DMS 273 (cell line): ENCODE measurements around the gene FMO5.
"Not testable (repeated sequence)": the region's sequence is repeated elsewhere in the genome, so short reads cannot be mapped to it uniquely, and the experiment has no call there.

Source experiments
- DNase-seq: peaks from one replicate; lab custom pipeline; 2025; ENCODE audit not compliant: unreplicated experiment; lab: John Stamatoyannopoulos, UW

The FMO5 gene

DNA sequence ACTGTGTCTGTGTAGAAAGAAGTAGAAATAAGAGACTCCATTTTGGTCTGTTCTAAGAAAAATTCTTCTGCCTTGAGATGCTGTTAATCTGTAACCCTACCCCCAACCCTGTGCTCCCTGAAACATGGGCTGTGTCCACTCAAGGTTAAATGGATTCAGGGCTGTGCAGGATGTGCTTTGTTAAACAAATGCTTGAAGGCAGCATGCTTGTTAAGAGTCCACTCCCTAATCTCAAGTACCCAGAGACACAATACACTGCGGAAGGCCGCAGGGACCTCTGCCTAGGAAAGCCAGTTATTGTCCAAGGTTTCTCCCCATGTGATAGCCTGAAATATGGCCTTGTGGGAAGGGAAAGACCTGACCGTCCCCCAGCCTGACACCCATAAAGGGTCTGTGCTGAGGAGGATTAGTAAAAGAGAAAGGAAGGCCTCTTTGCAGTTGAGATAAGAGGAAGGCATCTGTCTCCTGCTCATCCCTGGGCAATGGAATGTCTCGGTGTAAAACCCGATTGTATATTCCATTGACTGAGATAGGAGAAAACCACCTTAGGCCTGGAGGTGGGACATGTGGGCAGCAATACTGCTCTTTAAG, 15.1 kb upstream of the FMO5 start:
- DNase-seq, result not testable (repeated sequence)

DNA sequence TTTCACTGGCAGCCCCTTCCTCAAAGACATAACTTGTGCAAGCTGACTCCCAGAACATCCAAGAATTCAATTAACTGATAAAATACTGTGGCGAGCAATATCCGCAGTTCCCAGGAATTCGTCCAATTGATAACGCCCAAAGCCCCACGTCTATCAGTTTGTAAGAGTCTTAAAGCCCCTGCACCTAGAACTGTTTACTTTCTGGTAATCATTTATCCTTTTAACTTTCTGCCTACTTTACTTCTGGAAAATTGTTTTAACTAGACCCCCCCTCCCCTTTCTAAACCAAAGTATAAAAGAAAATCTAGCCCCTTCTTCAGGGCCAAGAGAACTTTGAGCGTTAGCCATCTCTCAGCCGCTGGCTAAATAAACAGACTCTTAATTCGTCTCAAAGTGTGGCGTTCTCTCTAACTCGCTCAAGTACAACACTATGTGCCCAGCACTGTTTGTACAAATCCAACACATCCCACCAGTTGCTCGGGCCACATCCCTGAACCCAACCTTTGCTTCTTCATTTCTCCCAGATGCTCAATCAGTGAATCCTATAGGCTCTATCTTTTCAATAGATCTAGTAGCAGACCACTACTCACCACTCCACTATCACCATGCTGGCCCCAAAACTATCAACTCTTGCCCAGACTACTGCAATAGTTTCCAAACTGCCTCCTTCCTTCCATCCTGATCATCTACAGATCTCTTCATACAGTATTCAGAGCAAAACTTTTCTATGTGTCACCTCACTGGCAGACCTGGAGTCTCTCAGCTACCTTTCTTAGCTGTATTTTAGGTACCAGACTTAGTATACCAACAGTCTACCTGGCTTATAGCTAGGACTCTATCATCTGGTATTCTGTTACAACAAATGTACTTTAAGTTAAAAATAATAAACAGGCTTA, 14.0 kb upstream of the FMO5 start:
- no peak for DNase-seq

DNA sequence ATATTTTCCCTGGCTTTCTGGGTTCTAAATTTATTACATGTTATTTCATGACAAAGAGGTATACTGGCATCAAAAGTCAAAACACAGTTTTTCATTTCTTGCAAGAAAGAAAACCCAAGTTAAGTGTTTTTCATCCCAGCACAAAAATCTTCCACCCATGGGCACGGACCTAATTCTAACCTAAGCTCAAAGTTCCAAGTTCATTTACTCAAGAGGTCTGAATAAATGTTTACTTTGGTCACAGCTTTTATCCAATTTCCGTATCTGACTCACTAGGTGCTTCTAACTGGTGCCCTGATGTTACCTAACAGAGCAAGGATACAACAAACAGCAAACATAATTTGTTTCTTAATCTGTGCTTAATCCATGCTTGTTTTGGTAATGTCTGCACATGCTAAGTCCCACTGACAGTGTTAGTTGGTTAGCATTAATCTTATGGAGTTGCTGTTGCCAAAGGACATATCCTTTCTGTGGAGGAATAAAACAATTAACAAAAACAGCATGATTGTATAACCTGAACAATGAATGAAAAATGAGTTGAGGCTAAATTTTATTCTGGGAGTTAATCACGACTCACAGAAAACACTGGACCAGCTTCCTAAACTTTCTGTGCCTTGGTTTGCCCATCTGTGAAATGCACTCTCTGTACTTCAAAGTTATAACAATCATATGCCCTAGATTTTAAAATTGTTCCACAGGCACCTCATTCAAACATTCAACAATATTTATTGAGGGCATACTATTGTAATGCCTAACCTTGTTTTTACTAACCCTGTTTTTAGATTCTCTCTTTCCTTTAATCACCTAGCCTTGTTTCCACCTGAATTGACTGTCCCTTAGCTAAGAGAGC, 13.1 kb upstream of the FMO5 start:
- DNase-seq, result no peak

DNA sequence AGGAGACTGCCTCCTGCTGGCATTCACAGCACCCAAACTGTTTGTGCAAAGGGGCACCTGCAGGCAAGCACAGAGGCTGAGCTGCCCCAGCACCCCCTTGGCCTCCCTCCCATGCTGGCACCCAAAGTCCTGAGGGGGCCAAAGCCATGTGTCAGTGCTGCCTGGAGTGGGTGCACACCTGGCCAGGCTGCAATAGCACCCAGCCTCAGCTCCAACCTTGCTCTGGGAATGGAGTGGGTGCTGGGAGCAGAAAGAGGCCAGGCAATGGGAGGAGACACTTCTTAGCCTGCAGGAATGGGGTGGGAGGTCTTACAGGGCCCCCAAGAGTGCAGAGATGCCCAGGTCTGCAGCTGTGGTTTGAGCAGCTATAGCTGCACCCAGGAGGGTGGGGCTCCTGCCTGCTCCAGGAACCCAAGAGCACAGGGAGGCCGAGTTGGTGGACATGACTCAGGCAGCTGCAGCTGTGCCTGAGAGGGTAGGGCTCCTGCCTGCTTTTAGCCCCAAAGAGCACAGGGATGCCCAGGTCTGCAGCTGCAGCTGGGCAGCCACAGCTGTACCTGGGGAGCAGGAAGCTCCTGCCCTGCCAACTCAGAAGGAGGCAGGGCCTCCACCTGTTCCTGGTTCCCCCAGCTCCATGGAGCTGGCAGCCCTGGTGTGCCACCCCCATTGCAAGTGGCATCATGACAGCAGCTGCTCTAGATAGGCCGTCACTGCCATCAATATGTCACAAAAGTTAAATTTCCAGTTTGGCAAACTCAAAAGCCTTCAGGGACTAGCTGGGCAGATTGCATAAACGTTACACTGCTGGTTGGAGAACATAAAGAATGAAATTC, 12.0 kb upstream of the FMO5 start:
- DNase-seq, result no peak

DNA sequence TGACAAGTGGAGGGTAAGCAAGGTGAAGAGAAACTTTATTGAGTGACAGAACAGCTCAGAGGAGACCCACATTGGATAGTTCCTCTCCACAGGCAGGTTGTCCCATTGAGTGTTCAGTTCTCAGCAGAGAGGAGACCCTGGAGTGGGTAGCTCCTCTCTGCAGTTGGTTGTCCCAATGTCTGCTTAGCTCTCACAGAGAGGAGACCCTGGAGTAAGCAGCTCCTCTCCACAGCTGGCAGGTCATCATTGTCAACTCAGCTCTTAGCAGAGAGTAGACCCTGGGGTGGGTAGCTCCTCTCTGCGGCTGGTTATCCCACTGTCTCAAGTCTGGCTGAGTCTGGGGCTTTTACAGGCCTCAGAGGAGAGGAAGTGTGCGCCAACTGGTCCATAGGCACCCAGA, 11.3 kb upstream of the FMO5 start:
- DNase-seq, result no peak

GRCh38 chr1:147235822-147236221, 10.7 kb upstream of the FMO5 start:
- no peak for DNase-seq

DNA sequence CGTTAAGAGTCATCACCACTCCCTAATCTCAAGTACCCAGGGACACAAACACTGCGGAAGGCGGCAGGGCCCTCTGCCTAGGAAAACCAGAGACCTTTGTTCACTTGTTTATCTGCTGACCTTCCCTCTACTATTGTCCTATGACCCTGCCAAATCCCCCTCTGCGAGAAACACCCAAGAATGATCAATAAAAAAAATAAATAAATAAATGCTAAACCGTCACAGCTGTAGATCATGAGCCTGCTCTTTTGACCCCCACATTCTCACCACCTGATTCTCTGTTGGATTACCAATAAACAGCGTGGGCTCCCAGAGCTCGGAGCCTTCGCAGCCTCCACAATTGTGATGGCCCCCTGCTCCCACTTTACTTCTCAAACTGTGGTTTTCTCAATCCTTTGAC, 8.8 kb upstream of the FMO5 start:
- DNase-seq, result not testable (repeated sequence)

- DNase-seq, result not testable (repeated sequence)
These were observed 5.9 kb upstream of the FMO5 start for GRCh38 chr1:147231032-147231431.

DNA sequence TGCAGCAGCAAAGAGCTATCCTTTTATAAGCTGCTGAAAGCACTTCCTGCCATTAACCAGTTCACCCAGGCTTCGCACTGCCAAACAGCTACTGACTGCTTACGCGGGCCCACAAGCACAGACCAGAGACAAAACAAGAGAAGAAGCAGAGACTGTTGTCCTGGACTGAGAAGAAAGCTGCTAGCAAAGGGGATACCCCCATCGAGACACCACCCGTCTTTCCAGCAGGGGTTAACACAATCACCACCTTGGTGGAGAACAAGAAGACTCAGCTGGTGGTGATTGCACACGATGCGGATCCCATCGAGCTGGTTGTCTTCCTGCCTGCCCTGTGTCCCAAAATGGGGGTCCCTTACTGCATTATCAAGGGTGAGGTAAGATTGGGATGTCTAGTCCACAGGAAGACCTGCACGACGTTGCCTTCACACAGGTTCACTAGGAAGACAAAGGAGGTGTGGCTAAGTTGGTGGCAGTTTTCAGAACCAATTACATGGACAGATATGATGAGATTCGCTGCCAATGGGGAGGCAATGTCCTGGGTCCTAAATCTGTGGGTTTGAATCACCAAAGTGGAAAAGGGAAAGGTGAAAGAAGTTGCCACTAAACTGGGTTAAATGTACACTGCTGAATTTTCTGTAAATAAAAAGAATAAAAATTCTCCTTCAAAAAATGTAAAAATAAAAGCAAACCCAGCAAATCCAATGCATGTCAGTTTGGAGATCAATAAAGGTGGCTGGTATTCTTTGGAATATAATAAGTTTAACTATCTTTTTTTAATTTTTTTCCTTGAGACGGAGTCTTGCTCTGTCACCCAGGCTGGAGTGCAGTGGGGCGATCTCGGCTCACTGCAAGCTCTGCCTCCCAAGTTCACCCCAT, 1.2 kb downstream of the FMO5 start:
- no peak for DNase-seq

GRCh38 chr1:147218606-147219005, 6.5 kb downstream of the FMO5 start:
- DNase-seq, result no peak

DNA sequence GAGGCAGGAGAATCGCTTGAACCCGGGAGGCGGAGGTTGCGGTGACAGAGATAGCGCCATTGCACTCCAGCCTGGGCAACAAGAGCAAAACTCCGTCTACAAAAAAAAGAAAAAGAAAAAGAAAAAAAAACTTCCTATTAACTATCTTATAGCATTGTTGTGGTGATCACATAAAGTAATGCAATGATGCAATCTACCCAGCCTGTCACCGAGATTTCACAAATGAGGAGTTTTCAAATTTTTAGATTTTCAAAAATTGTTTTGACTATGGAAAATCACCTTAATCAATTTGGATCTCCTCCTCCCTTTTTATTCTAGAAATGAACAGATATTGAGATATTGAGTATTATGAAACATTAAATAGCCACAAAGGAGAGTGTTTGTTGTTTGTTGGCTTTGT, 8.0 kb downstream of the FMO5 start:
- no peak for DNase-seq

- DNase-seq, result no peak
These were observed 9.0 kb downstream of the FMO5 start for GRCh38 chr1:147216124-147216523.

GRCh38 chr1:147215540-147215916, 9.6 kb downstream of the FMO5 start:
- no peak for DNase-seq

GRCh38 chr1:147214842-147215539, 10.1 kb downstream of the FMO5 start:
- peak; percentile 4 for DNase-seq

DNA sequence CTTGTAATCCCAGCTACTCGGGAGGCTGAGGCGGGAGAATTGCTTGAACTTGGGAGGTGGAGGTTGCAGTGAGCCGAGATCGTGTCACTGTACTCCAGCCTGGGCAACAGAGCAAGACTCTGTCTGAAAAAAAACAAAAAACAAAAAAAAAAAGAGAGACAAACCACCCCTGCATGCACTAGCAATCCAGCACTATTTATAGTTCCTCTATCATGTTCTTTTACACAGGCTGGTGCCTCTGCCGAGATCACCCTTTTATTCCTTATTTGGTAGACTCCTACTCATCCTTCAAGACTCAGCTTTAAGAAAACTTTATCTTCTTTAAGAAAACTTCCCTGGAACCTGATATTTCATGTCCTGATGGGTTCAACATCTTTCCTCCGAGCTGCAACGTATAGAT, 10.8 kb downstream of the FMO5 start:
- DNase-seq, result no peak

GRCh38 chr1:147213271-147213670, 11.9 kb downstream of the FMO5 start:
- DNase-seq, result no peak

DNA sequence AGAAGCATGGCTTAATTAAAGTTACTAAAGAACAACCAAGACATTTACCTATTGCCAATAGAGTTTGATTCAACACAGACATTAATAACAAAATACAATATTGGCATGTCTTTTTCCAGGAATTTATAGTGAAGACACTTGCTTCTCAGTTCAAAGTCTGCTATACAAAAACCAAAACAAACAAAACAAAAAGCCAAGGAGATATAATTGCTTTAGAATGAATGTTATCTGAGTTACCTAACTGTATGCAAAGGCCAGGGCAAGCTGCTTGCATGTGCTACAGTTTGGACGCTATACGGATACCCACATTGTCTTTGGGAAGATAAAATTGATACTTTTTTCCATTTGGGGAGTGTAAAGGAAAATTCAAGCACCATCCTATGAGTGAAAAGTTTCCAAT, 13.6 kb downstream of the FMO5 start:
- DNase-seq, result no peak

GRCh38 chr1:147210987-147211386, 14.2 kb downstream of the FMO5 start:
- no peak for DNase-seq
